WTC11 (cell line): ENCODE measurements around the gene ZPBP. TPM values are rescaled to one million over a fixed set of nuclear protein-coding genes. Genes with fewer than 3 reads are reported as not detected.

ENCODE experiments used
- ATAC-seq: fragments of 200-7000 bp; cut with Tn5 transposase; 2 replicates; pipeline ENCODE4 v1.10.0; 2021; ENCODE audit warnings: mild to moderate bottlenecking, moderate library complexity
- CTCF ChIA-PET: fragments of 300-600 bp; sonication (Branson Sonifier 250); formaldehyde crosslinking; loops from one replicate; lab custom pipeline; 2021; ENCODE audit warnings: antibody characterized with exemption; lab: Charles Lee
- POLR2A ChIA-PET: fragments of 350-600 bp; sonication (Branson Sonifier 250); formaldehyde crosslinking; loops from one replicate; lab custom pipeline; 2021; ENCODE audit warnings: antibody characterized with exemption; lab: Charles Lee
- DNase-seq: peaks from one replicate; pipeline ENCODE4 v3.0.0; 2021; ENCODE audit warnings: low spot score
- H3K27ac Mint-ChIP-seq: 2 replicates; pipeline ENCODE4 v1.8.0; 2021; ENCODE audit warnings: mixed read lengths
- H3K27me3 Mint-ChIP-seq: 2 replicates; pipeline ENCODE4 v1.8.0; 2021; ENCODE audit warnings: low read depth, mild to moderate bottlenecking, moderate library complexity, mixed read lengths
- H3K36me3 Mint-ChIP-seq: 2 replicates; pipeline ENCODE4 v1.8.0; 2021; ENCODE audit warnings: mixed read lengths
- H3K4me1 Mint-ChIP-seq: 2 replicates; pipeline ENCODE4 v1.8.0; 2022; ENCODE audit warnings: mixed read lengths
- H3K4me3 Mint-ChIP-seq: 2 replicates; pipeline ENCODE4 v1.8.0; 2021; ENCODE audit warnings: mild to moderate bottlenecking, moderate library complexity, mixed read lengths
- H3K9me3 Mint-ChIP-seq: 2 replicates; pipeline ENCODE4 v1.8.0; 2021; ENCODE audit warnings: mixed read lengths
- ATF2 ChIP-seq: sonication (generic); formaldehyde crosslinking; IDR thresholded peaks from 2 replicates; pipeline ENCODE4 v1.8.1; 2022; ENCODE audit warnings: low read depth, missing genetic modification reagents, borderline replicate concordance
- ATF3 ChIP-seq: sonication (generic); formaldehyde crosslinking; conservative IDR thresholded peaks from 2 replicates; pipeline ENCODE4 v1.8.1; 2022; ENCODE audit warnings: mild to moderate bottlenecking, missing genetic modification reagents
- ATF6 ChIP-seq: sonication (generic); formaldehyde crosslinking; IDR thresholded peaks from 2 replicates; pipeline ENCODE4 v1.8.1; 2023; ENCODE audit warnings: mild to moderate bottlenecking, missing genetic modification reagents
- CTCF ChIP-seq: fragments of 200-600 bp; IDR thresholded peaks from 2 replicates; pipeline ENCODE4 v1.8.0; 2022; ENCODE audit warnings: antibody characterized with exemption
- ETV6 ChIP-seq: sonication (generic); formaldehyde crosslinking; IDR thresholded peaks from 2 replicates; pipeline ENCODE4 v1.8.1; 2022; ENCODE audit warnings: mild to moderate bottlenecking, missing genetic modification reagents
- FOXP1 ChIP-seq: sonication (generic); formaldehyde crosslinking; IDR thresholded peaks from 2 replicates; pipeline ENCODE4 v1.8.0; 2022; ENCODE audit warnings: missing genetic modification reagents, mild to moderate bottlenecking, moderate library complexity, borderline replicate concordance
- GRHL2 ChIP-seq: fragments of 250-450 bp; sonication (Bioruptor Pico); IDR thresholded peaks from 2 replicates; pipeline ENCODE4 v1.8.0; 2022; ENCODE audit warnings: mild to moderate bottlenecking, moderate library complexity; ENCODE audit not compliant: insufficient replicate concordance, severe bottlenecking
- HMGXB4 ChIP-seq: sonication (generic); formaldehyde crosslinking; IDR thresholded peaks from 2 replicates; pipeline ENCODE4 v1.8.1; 2023; ENCODE audit warnings: mild to moderate bottlenecking, moderate library complexity, missing genetic modification reagents
- NR2C2 ChIP-seq: sonication (generic); formaldehyde crosslinking; IDR thresholded peaks from 2 replicates; pipeline ENCODE4 v1.8.0; 2022; ENCODE audit warnings: mild to moderate bottlenecking, missing genetic modification reagents
- SMAD3 ChIP-seq: sonication (generic); formaldehyde crosslinking; IDR thresholded peaks from 2 replicates; pipeline ENCODE4 v1.8.0; 2022; ENCODE audit warnings: missing genetic modification reagents, mild to moderate bottlenecking, borderline replicate concordance
- SMAD4 ChIP-seq: sonication (generic); formaldehyde crosslinking; IDR thresholded peaks from 2 replicates; pipeline ENCODE4 v1.8.0; 2022; ENCODE audit warnings: mild to moderate bottlenecking, missing genetic modification reagents
- TCF7 ChIP-seq: sonication (generic); formaldehyde crosslinking; IDR thresholded peaks from 2 replicates; pipeline ENCODE4 v1.8.0; 2022; ENCODE audit warnings: mild to moderate bottlenecking, low read depth, missing genetic modification reagents, moderate library complexity
- ZNF219 ChIP-seq: sonication (generic); formaldehyde crosslinking; IDR thresholded peaks from 2 replicates; pipeline ENCODE4 v1.8.0; 2023; ENCODE audit warnings: missing genetic modification reagents, mild to moderate bottlenecking, borderline replicate concordance
- ZNF232 ChIP-seq: sonication (generic); formaldehyde crosslinking; IDR thresholded peaks from 2 replicates; pipeline ENCODE4 v1.8.0; 2022; ENCODE audit warnings: mild to moderate bottlenecking, missing genetic modification reagents
- ZNF317 ChIP-seq: sonication (generic); formaldehyde crosslinking; IDR thresholded peaks from 2 replicates; pipeline ENCODE4 v1.8.1; 2023; ENCODE audit warnings: low read depth, mild to moderate bottlenecking, moderate library complexity, missing genetic modification reagents, borderline replicate concordance
- ZNF423 ChIP-seq: fragments of 250-450 bp; sonication (Bioruptor Pico); IDR thresholded peaks from 2 replicates; pipeline ENCODE4 v2.1.2; 2022; ENCODE audit warnings: mild to moderate bottlenecking, moderate library complexity
- ZNF671 ChIP-seq: fragments of 250-450 bp; sonication (Bioruptor Pico); IDR thresholded peaks from 2 replicates; pipeline ENCODE4 v1.8.0; 2021; ENCODE audit warnings: mild to moderate bottlenecking
- total RNA-seq: library from RNA; stranded (reverse); gene quantifications from 3 replicates; pipeline ENCODE4 v1.2.3, GENCODE V29; 2021
- TF ChIP-seq, protein P1 (sequence below): sonication (generic); formaldehyde crosslinking; IDR thresholded peaks from 2 replicates; pipeline ENCODE4 v1.8.0; 2022; ENCODE audit warnings: mild to moderate bottlenecking, missing genetic modification reagents
- TF ChIP-seq, protein P2 (sequence below): sonication (generic); formaldehyde crosslinking; IDR thresholded peaks from 2 replicates; pipeline ENCODE4 v1.8.1; 2023; ENCODE audit warnings: mild to moderate bottlenecking, missing genetic modification reagents, borderline replicate concordance

Gene ZPBP
- total RNA-seq, 1 experiment from 2014 or later, result not detected

- H3K27me3 Mint-ChIP-seq, result no peaks in the 10 kb centered on the region
- 0 out of 2 replicates have a peak, but pooled peaks have one; percentile 46 for ATAC-seq
- H3K9me3 Mint-ChIP-seq, result peaks cover 5% of the 10 kb centered on the region
- no peak for TF ChIP-seq ZNF317 (CRISPR knock-in tag)
- no peak for TF ChIP-seq ZNF671 (CRISPR knock-in tag)
- TF ChIP-seq TCF7 (CRISPR knock-in tag), result no peak
- no peak for TF ChIP-seq ATF3 (CRISPR knock-in tag)
- TF ChIP-seq SMAD4 (CRISPR knock-in tag), result no peak
- no peak for TF ChIP-seq ZNF219
- H3K27ac Mint-ChIP-seq, result no peak overlapping the region
- H3K36me3 Mint-ChIP-seq, result no peaks in the 10 kb centered on the region
- no peak for DNase-seq
- H3K4me3 Mint-ChIP-seq, result no peak overlapping the region
- CTCF ChIA-PET, result interaction anchor here (0.7 kb wide), 1 partner anchor 222 kb away, joined by 3 read pairs; no protein-coding TSS in a partner anchor
- POLR2A ChIA-PET, result interaction anchor here (0.7 kb wide), 1 partner anchor 21 kb away, joined by 4 read pairs; no protein-coding TSS in a partner anchor
- H3K4me1 Mint-ChIP-seq, result no peaks in the 10 kb centered on the region
These were observed 48.8 kb upstream of the ZPBP start for GRCh38 chr7:50141854-50142253.

GRCh38 chr7:50141131-50141530 lies 48.1 kb upstream of the ZPBP start:
- Mint-ChIP-seq H3K4me1 (no peaks in the 10 kb centered on the region), H3K36me3 (no peaks in the 10 kb centered on the region), H3K27me3 (no peaks in the 10 kb centered on the region), H3K4me3 (no peak overlapping the region), H3K27ac (no peak overlapping the region), H3K9me3 (peaks cover 5% of the 10 kb centered on the region)
- ChIA-PET POLR2A (no interaction called here), CTCF (interaction anchor here (0.7 kb wide), 1 partner anchor 221 kb away, joined by 3 read pairs; no protein-coding TSS in a partner anchor)
- TF ChIP-seq ATF2 (CRISPR knock-in tag) (no peak), SMAD4 (CRISPR knock-in tag) (no peak), SMAD3 (no peak), NR2C2 (no peak), ZNF423 (CRISPR knock-in tag) (no peak), GRHL2 (CRISPR knock-in tag) (no peak), ETV6 (CRISPR knock-in tag) (no peak), CTCF (no peak), ATF6 (CRISPR knock-in tag) (no peak), HMGXB4 (CRISPR knock-in tag) (no peak), FOXP1 (CRISPR knock-in tag) (no peak), ZNF232 (CRISPR knock-in tag) (no peak)
- TF ChIP-seq, protein P1, sequence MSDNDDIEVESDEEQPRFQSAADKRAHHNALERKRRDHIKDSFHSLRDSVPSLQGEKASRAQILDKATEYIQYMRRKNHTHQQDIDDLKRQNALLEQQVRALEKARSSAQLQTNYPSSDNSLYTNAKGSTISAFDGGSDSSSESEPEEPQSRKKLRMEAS (CRISPR knock-in tag), result no peak
- TF ChIP-seq, protein P2, sequence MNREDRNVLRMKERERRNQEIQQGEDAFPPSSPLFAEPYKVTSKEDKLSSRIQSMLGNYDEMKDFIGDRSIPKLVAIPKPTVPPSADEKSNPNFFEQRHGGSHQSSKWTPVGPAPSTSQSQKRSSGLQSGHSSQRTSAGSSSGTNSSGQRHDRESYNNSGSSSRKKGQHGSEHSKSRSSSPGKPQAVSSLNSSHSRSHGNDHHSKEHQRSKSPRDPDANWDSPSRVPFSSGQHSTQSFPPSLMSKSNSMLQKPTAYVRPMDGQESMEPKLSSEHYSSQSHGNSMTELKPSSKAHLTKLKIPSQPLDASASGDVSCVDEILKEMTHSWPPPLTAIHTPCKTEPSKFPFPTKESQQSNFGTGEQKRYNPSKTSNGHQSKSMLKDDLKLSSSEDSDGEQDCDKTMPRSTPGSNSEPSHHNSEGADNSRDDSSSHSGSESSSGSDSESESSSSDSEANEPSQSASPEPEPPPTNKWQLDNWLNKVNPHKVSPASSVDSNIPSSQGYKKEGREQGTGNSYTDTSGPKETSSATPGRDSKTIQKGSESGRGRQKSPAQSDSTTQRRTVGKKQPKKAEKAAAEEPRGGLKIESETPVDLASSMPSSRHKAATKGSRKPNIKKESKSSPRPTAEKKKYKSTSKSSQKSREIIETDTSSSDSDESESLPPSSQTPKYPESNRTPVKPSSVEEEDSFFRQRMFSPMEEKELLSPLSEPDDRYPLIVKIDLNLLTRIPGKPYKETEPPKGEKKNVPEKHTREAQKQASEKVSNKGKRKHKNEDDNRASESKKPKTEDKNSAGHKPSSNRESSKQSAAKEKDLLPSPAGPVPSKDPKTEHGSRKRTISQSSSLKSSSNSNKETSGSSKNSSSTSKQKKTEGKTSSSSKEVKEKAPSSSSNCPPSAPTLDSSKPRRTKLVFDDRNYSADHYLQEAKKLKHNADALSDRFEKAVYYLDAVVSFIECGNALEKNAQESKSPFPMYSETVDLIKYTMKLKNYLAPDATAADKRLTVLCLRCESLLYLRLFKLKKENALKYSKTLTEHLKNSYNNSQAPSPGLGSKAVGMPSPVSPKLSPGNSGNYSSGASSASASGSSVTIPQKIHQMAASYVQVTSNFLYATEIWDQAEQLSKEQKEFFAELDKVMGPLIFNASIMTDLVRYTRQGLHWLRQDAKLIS (CRISPR knock-in tag), result no peak
- no peak for DNase-seq
- no peak for ATAC-seq
